ENCODE measurements around the gene WDR45. TPM values are rescaled to one million over a fixed set of nuclear protein-coding genes. Genes with fewer than 3 reads are reported as not detected.

The WDR45 gene
- total and polyA plus RNA-seq, 10 of the 15 experiments (the other 5 are each of a cell fraction or from before 2014, with no cell fraction given), result 5.9 to 30.9 (median 20.6) TPM

- TF ChIP-seq RFX5 (IDR thresholded peaks at IDR 0.05; ENCODE audit: low read depth, low read length) (no peak), JUNB (IDR thresholded peaks at IDR 0.05) (no peak), SREBF1 (IDR thresholded peaks at IDR 0.05; ENCODE audit: low read length) (no peak), TARDBP (IDR thresholded peaks at IDR 0.05; ENCODE audit: borderline replicate concordance) (peak; percentile 74; the same call in 1 of the 2 replicates), SPI1 (IDR thresholded peaks at IDR 0.05; ENCODE audit: borderline replicate concordance, insufficient read depth, low read depth, low read length) (no peak), CREB1 (IDR thresholded peaks at IDR 0.05; ENCODE audit: low read depth) (peak; percentile 48; the same call in 1 of the 2 replicates), CBX5 (IDR thresholded peaks at IDR 0.05; ENCODE audit: low read depth) (peak; percentile 86; the same call in 1 of the 2 replicates), ZNF207 (IDR thresholded peaks at IDR 0.05; ENCODE audit: borderline replicate concordance) (no peak), HDAC2 (IDR thresholded peaks at IDR 0.05) (no peak), ESRRA (IDR thresholded peaks at IDR 0.05; ENCODE audit: low read length) (no peak), NBN (IDR thresholded peaks at IDR 0.05) (no peak), TAF1 (IDR thresholded peaks at IDR 0.05; ENCODE audit: borderline replicate concordance, low read depth, low read length) (no peak), RCOR1 (conservative IDR thresholded peaks at IDR 0.05; ENCODE audit: low read depth, low read length) (no peak), TCF12 (IDR thresholded peaks at IDR 0.05; ENCODE audit: low read depth, low read length) (no peak), HCFC1 (IDR thresholded peaks at IDR 0.05; ENCODE audit: low read length) (peak; percentile 66), MXI1 (IDR thresholded peaks at IDR 0.05; ENCODE audit: low read depth, low read length) (no peak), CHD4 (IDR thresholded peaks at IDR 0.05) (no peak), BCL3 (IDR thresholded peaks at IDR 0.05; ENCODE audit: borderline replicate concordance, insufficient read depth, low read depth, low read length, poor library complexity, severe bottlenecking) (no peak), MTA3 (IDR thresholded peaks at IDR 0.05; ENCODE audit: borderline replicate concordance, low read length) (no peak), NR2C1 (IDR thresholded peaks at IDR 0.05) (no peak), YBX1 (IDR thresholded peaks at IDR 0.05) (no peak), NFYA (IDR thresholded peaks at IDR 0.05; ENCODE audit: borderline replicate concordance, low read depth, low read length) (no peak), ETV6 (conservative IDR thresholded peaks at IDR 0.05 in 1 of 2, IDR thresholded peaks at IDR 0.05 in 1 of 2; ENCODE audit: borderline replicate concordance in 1 of 2, low read depth in 1 of 2) (no peak), SP1 (IDR thresholded peaks at IDR 0.05; ENCODE audit: low read depth, low read length) (no peak), STAT1 (conservative IDR thresholded peaks at IDR 0.05) (no peak), ZBED1 (IDR thresholded peaks at IDR 0.05; ENCODE audit: borderline replicate concordance) (no peak), SRF (IDR thresholded peaks at IDR 0.05; ENCODE audit: low read depth in 2 of 2, low read length in 2 of 2) (no peak), EP300 (IDR thresholded peaks at IDR 0.05; ENCODE audit: borderline replicate concordance in 1 of 2, control insufficient read depth in 1 of 2, low read depth in 2 of 2, low read length in 2 of 2) (no peak), ZNF622 (IDR thresholded peaks at IDR 0.05) (no peak), MEF2B (IDR thresholded peaks at IDR 0.05; ENCODE audit: partially characterized antibody, poor library complexity, severe bottlenecking) (no peak), ZZZ3 (IDR thresholded peaks at IDR 0.05; ENCODE audit: control insufficient read depth, insufficient read length, low read depth) (no peak), ELK1 (IDR thresholded peaks at IDR 0.05; ENCODE audit: low read depth, low read length) (no peak)
Measured at GRCh38 chrX:49073601-49074575, 5.8 kb downstream of the WDR45 start, which contains the start of gene PRAF2 (continued).

Data from GM12878 (cell line).